AG09319 (cell line): Measurements from ENCODE around the gene ZBTB16.

Experiments used
- DNase-seq: peaks from one replicate; pipeline ENCODE4 v3.0.0-alpha.2; 2010; ENCODE audit warnings: low read depth; ENCODE audit errors: extremely low read depth
- CTCF ChIP-seq: IDR thresholded peaks from 2 replicates; pipeline ENCODE4 v1.5.1; 2011; ENCODE audit warnings: low read depth, mild to moderate bottlenecking, inconsistent platforms, low read length, moderate library complexity

The ZBTB16 gene

GRCh38 chr11:114125531-114125930 lies 66.0 kb downstream of the ZBTB16 start:
- no peak for TF ChIP-seq CTCF
- DNase-seq: no peak

- DNase-seq: no peak
- TF ChIP-seq CTCF: no peak
Observed at GRCh38 chr11:114125959-114126358, 66.4 kb downstream of the ZBTB16 start.

- no peak for DNase-seq
- no peak for TF ChIP-seq CTCF
Observed at GRCh38 chr11:114128399-114128798, 68.9 kb downstream of the ZBTB16 start.

- DNase-seq: no peak
- no peak for TF ChIP-seq CTCF
Observed at GRCh38 chr11:114129142-114129541, 69.6 kb downstream of the ZBTB16 start.

GRCh38 chr11:114129699-114130098 lies 70.2 kb downstream of the ZBTB16 start:
- no peak for TF ChIP-seq CTCF
- DNase-seq: no peak

GRCh38 chr11:114130115-114130576 lies 70.6 kb downstream of the ZBTB16 start:
- no peak for TF ChIP-seq CTCF
- DNase-seq: no peak

DNA sequence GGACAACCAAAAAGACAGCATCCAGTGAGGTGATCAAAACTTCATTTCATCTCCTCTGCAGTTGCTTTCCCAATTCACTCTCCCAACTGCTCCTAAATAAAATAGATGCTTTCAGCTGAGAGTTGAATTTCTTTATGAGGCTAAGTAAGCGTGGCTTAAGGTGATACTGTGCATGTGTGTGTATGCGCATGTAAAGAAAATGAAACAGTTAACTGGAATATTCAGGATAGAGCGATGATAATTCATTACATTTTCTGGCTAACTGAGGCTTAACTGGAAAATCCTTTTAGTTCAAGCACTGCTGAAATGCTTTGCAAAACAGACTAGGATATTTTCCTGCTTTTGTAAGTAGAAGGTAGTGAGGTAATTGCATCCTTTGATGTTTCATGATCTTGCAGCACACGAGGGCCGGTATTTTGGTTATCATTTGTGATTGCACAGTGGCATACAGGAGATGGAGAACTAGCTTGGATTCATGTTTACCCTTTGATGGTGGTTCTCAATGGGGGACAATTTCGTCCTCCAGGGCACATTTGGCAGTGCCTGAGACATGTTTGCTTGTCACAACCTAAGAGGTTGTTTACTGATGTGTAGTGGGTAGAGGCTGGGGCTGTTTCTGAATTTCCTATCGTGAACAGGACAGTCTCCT lies 71.2 kb downstream of the ZBTB16 start:
- no peak for DNase-seq

More for the DNA sequence above, 71.2 kb downstream of the ZBTB16 start:
- TF ChIP-seq CTCF: no peak
